ENCODE results near the gene TMEM132E. TPM values are rescaled to one million over a fixed set of nuclear protein-coding genes. Genes with fewer than 3 reads are reported as not detected.

The TMEM132E gene
- total and polyA plus RNA-seq, 10 donors: 0.09 to 0.79 (median 0.27) TPM

DNA sequence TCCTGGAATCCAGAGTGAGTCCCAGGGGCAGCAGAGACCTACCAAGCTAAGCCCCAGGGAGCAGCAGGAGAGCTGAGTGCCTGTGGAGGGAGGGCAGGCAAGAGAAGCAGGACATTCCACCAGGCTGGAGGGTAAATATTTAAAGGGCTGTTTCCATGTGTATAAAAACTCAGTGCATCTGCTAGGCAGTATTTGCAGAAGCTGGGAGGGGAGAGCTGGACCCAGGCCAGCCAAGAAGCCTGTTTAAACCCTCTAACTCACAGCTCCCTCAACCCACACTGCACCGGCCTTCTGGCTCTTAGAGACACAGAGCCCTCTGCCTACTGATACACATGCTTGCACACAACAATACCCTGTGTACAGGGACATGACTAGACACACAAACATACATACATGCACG, 22.5 kb upstream of the TMEM132E start:
- TF ChIP-seq, protein P1, sequence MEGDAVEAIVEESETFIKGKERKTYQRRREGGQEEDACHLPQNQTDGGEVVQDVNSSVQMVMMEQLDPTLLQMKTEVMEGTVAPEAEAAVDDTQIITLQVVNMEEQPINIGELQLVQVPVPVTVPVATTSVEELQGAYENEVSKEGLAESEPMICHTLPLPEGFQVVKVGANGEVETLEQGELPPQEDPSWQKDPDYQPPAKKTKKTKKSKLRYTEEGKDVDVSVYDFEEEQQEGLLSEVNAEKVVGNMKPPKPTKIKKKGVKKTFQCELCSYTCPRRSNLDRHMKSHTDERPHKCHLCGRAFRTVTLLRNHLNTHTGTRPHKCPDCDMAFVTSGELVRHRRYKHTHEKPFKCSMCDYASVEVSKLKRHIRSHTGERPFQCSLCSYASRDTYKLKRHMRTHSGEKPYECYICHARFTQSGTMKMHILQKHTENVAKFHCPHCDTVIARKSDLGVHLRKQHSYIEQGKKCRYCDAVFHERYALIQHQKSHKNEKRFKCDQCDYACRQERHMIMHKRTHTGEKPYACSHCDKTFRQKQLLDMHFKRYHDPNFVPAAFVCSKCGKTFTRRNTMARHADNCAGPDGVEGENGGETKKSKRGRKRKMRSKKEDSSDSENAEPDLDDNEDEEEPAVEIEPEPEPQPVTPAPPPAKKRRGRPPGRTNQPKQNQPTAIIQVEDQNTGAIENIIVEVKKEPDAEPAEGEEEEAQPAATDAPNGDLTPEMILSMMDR (IDR thresholded peaks at IDR 0.05 in 8 of 11, conservative IDR thresholded peaks at IDR 0.05 in 3 of 11): no peak
- TF ChIP-seq POLR2A (IDR thresholded peaks at IDR 0.05) (no peak), POLR2AphosphoS5 (IDR thresholded peaks at IDR 0.05) (no peak)
- peaks cover 0 to 38% (median 4%) of the 10 kb centered on the region in 7 donors for H3K27me3 ChIP-seq (replicated peaks in 1 of 7)
- no peak overlapping the region for H3K27ac ChIP-seq
- intact Hi-C loops (cut with DNase I; ENCODE audit: low total_unique reads): no loop called here
- no peak overlapping the region for H3K4me3 ChIP-seq
- H3K36me3 ChIP-seq: no peaks in the 10 kb centered on the region
- no peaks in the 10 kb centered on the region for H3K9me3 ChIP-seq
- no peak for DNase-seq
- WGBS, 5 donors: 76 to 91% (median 85%) methylated on average over 2 of the region's 2 CpGs; no CpG with 5 or more reads in 1 of the 5 donors
- H3K4me1 ChIP-seq: no peaks in the 10 kb centered on the region

DNA sequence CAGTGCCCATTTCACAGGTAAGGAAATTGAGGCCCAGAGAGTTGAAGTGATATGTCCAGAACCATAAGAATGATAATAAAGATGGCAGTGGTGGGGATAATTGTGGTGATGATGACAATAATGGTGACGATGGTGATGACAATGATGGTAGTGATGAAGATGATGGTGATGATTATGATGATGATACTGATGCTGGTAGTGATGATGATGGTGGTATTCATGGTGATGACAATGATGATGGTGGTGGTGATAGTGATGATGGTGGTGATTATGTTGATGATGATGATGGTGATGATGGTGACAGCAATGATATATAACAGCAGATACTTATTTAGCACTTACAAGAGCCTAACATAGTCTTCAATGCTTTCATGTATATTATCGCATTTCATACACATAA, 18.1 kb upstream of the TMEM132E start:
- whole genome bisulfite sequencing, 5 donors: 69 to 98% (median 93%) methylated on average over 2 of the region's 2 CpGs
- Histone ChIP-seq H3K9me3 (no peaks in the 10 kb centered on the region), H3K27me3 (replicated peaks in 1 of 7) (peaks cover 0 to 40% (median 2%) of the 10 kb centered on the region in 7 donors), H3K27ac (no peak overlapping the region), H3K4me1 (peaks cover 0 to 5% (median 0%) of the 10 kb centered on the region in 6 donors), H3K36me3 (no peaks in the 10 kb centered on the region), H3K4me3 (no peak overlapping the region)
- no peak for DNase-seq
- TF ChIP-seq, protein P1 (IDR thresholded peaks at IDR 0.05 in 8 of 11, conservative IDR thresholded peaks at IDR 0.05 in 3 of 11): no peak
- TF ChIP-seq POLR2A (IDR thresholded peaks at IDR 0.05) (no peak), POLR2AphosphoS5 (IDR thresholded peaks at IDR 0.05) (no peak)
- intact Hi-C loops (cut with DNase I; ENCODE audit: low total_unique reads): no loop called here

DNA sequence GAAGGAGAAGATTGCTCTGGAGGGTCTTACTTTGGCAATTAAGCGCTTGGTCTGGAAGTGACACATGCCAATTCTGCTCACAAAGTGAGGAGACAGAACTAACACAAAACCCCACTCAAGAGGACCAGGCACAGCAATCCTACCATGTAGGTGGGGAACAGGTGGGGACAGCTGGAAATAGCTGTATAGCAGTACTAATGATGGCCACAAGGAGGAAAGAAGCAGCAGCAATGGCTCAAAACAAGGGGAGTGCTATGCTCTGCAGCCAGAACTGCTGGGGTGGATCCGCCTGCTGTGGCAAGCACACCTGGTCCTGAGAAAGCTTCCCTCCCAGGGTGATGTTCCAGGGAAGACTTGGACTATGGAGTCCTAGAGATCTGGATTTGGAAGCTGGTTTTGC, 17.0 kb upstream of the TMEM132E start:
- no peaks in the 10 kb centered on the region for H3K36me3 ChIP-seq
- H3K4me1 ChIP-seq: peaks cover 0 to 5% (median 0%) of the 10 kb centered on the region in 6 donors
- no peak overlapping the region for H3K27ac ChIP-seq
- DNase-seq: no peak
- no peak overlapping the region for H3K4me3 ChIP-seq
- no peak for TF ChIP-seq POLR2A (IDR thresholded peaks at IDR 0.05)
- TF ChIP-seq, protein P1 (IDR thresholded peaks at IDR 0.05 in 8 of 11, conservative IDR thresholded peaks at IDR 0.05 in 3 of 11): peak in 8 of 11 experiments; percentile 11 to 55 (median 32)
- peaks cover 0 to 42% (median 0%) of the 10 kb centered on the region in 7 donors for H3K27me3 ChIP-seq (replicated peaks in 1 of 7)
- intact Hi-C loops (cut with DNase I; ENCODE audit: low total_unique reads): no loop called here
- WGBS, 5 donors: 28 to 57% (median 51%) methylated on average over 2 of the region's 2 CpGs
- no peaks in the 10 kb centered on the region for H3K9me3 ChIP-seq

DNA sequence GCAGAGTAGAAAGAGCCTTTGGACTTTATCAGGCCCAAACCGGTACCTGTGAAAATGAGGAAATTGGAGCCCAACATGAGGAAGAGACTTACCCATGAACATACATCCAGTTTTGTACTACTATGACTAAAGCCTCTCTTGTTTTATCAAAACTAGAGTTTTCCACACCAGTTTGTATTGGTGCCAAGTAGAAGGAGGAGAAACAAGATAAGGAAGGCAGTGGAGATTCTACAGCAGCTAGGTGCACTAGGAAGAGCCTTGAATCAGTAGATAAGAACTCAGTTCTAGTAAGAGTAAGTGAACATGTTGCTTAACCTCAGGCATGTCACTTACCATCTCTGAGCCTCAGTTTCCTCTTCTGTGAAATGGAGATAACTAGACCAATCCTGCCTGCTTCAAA, 13.7 kb upstream of the TMEM132E start:
- H3K27me3 ChIP-seq (replicated peaks in 1 of 7): peaks cover 0 to 67% (median 10%) of the 10 kb centered on the region in 7 donors
- H3K4me1 ChIP-seq: peaks cover 0 to 5% (median 0%) of the 10 kb centered on the region in 6 donors
- H3K4me3 ChIP-seq: no peak overlapping the region
- TF ChIP-seq, protein P1 (IDR thresholded peaks at IDR 0.05 in 8 of 11, conservative IDR thresholded peaks at IDR 0.05 in 3 of 11): no peak
- TF ChIP-seq POLR2AphosphoS5 (IDR thresholded peaks at IDR 0.05): no peak
- TF ChIP-seq POLR2A (IDR thresholded peaks at IDR 0.05): no peak
- no peak for DNase-seq
- no peak overlapping the region for H3K27ac ChIP-seq
- no peaks in the 10 kb centered on the region for H3K36me3 ChIP-seq
- 53 to 88% (median 73%) methylated on average over 1 of the region's 1 CpG for WGBS, 5 donors
- intact Hi-C loops (cut with DNase I; ENCODE audit: low total_unique reads): no loop called here
- no peaks in the 10 kb centered on the region for H3K9me3 ChIP-seq
